ENCODE data around the gene FBXL12.

- TF ChIP-seq CTCF (IDR thresholded peaks at IDR 0.05), result no peak
- TF ChIP-seq POLR2A (IDR thresholded peaks at IDR 0.05), result no peak
Observed at GRCh38 chr19:9808855-9809824, 9.7 kb downstream of the FBXL12 start.

All from uterus (tissue), 2 donors.